HEK293 (cell line): Measurements from ENCODE around the gene FBXO33.

ENCODE experiments used
- CTCF ChIA-PET: fragments of 350-600 bp; formaldehyde crosslinking; extraction: SDS; loops from one replicate; lab custom pipeline; 2021; ENCODE audit warnings: antibody characterized with exemption; lab: Yijun Ruan, JAX
- POLR2A ChIA-PET: fragments of 300-600 bp; formaldehyde crosslinking; extraction: SDS; loops from one replicate; lab custom pipeline; 2020; ENCODE audit warnings: antibody characterized with exemption, inconsistent platforms; lab: Yijun Ruan, JAX
- H3K27ac ChIP-seq: fragments of 200-500 bp; sonication (Bioruptor generic); 2 replicates; pipeline ENCODE4 v1.5.1; 2014; ENCODE audit warnings: low read depth, low read length, control low read depth, inconsistent platforms; ENCODE audit errors: extremely low read depth
- H3K36me3 ChIP-seq, 2 experiments: fragments of 200-500 bp in 1 of 2; sonication (Bioruptor generic) in 1 of 2; 1 replicate in 1 of 2; 2 replicates in 1 of 2; pipeline ENCODE4 v1.5.1; 2014 to 2017; ENCODE audit warnings: inconsistent platforms in 2 of 2, low read length in 2 of 2; ENCODE audit not compliant: control insufficient read depth in 2 of 2, insufficient read depth in 1 of 2
- H3K4me1 ChIP-seq: fragments of 200-500 bp; sonication (Bioruptor generic); 2 replicates; pipeline ENCODE4 v1.5.1; 2014; ENCODE audit warnings: mild to moderate bottlenecking, low read length, inconsistent platforms; ENCODE audit not compliant: control insufficient read depth, insufficient read depth
- H3K4me3 ChIP-seq: 2 replicates; pipeline ENCODE4 v1.5.1; 2011; ENCODE audit warnings: low read depth, mild to moderate bottlenecking, control low read depth, low read length, moderate library complexity
- H3K9me3 ChIP-seq: fragments of 200-500 bp; sonication (Bioruptor generic); 2 replicates; pipeline ENCODE4 v1.5.1; 2014; ENCODE audit warnings: low read depth, low read length, inconsistent platforms; ENCODE audit not compliant: control insufficient read depth, insufficient read depth
- KLF7 ChIP-seq: fragments of 450-650 bp; formaldehyde crosslinking; IDR thresholded peaks from 2 replicates; pipeline ENCODE4 v1.5.1; 2016; ENCODE audit warnings: missing biosample characterization, missing genetic modification characterization, borderline replicate concordance
- KLF9 ChIP-seq: fragments of 450-650 bp; formaldehyde crosslinking; IDR thresholded peaks from 2 replicates; pipeline ENCODE4 v1.5.1; 2016; ENCODE audit warnings: missing biosample characterization, missing genetic modification characterization, low read depth
- OSR2 ChIP-seq: fragments of 450-650 bp; formaldehyde crosslinking; IDR thresholded peaks from 2 replicates; pipeline ENCODE4 v1.5.1; 2016; ENCODE audit warnings: missing biosample characterization, missing genetic modification characterization
- PATZ1 ChIP-seq: fragments of 450-650 bp; formaldehyde crosslinking; IDR thresholded peaks from 2 replicates; pipeline ENCODE4 v1.5.1; 2016; ENCODE audit warnings: missing biosample characterization, missing genetic modification characterization
- SP7 ChIP-seq: fragments of 450-650 bp; formaldehyde crosslinking; IDR thresholded peaks from 2 replicates; pipeline ENCODE4 v1.5.1; 2016; ENCODE audit warnings: missing biosample characterization, missing genetic modification characterization
- YY1 ChIP-seq: fragments of 450-650 bp; formaldehyde crosslinking; IDR thresholded peaks from 2 replicates; pipeline ENCODE4 v1.5.1; 2018; ENCODE audit warnings: missing biosample characterization, missing genetic modification characterization
- ZBTB48 ChIP-seq: fragments of 450-650 bp; formaldehyde crosslinking; IDR thresholded peaks from 2 replicates; pipeline ENCODE4 v1.5.1; 2016; ENCODE audit warnings: missing biosample characterization, missing genetic modification characterization
- ZBTB7A ChIP-seq: fragments of 450-650 bp; formaldehyde crosslinking; IDR thresholded peaks from 2 replicates; pipeline ENCODE4 v1.5.1; 2016; ENCODE audit warnings: low read depth, missing biosample characterization, missing genetic modification characterization
- ZBTB8A ChIP-seq: fragments of 450-650 bp; formaldehyde crosslinking; IDR thresholded peaks from 2 replicates; pipeline ENCODE4 v1.5.1; 2016; ENCODE audit warnings: missing biosample characterization, missing genetic modification characterization
- ZIC2 ChIP-seq: fragments of 450-650 bp; formaldehyde crosslinking; IDR thresholded peaks from 2 replicates; pipeline ENCODE4 v1.5.1; 2016; ENCODE audit warnings: missing biosample characterization, missing genetic modification characterization
- ZNF133 ChIP-seq: fragments of 450-650 bp; formaldehyde crosslinking; IDR thresholded peaks from 2 replicates; pipeline ENCODE4 v1.5.1; 2016; ENCODE audit warnings: missing biosample characterization, missing genetic modification characterization
- ZNF138 ChIP-seq: fragments of 450-650 bp; formaldehyde crosslinking; IDR thresholded peaks from 2 replicates; pipeline ENCODE4 v1.5.1; 2016; ENCODE audit warnings: missing biosample characterization, missing genetic modification characterization, borderline replicate concordance
- ZNF2 ChIP-seq: fragments of 450-650 bp; formaldehyde crosslinking; IDR thresholded peaks from 2 replicates; pipeline ENCODE4 v1.5.1; 2016; ENCODE audit warnings: missing biosample characterization, missing genetic modification characterization
- ZNF248 ChIP-seq: fragments of 450-650 bp; formaldehyde crosslinking; IDR thresholded peaks from 2 replicates; pipeline ENCODE4 v1.5.1; 2017; ENCODE audit warnings: missing biosample characterization, missing genetic modification characterization
- ZNF324 ChIP-seq: fragments of 450-650 bp; formaldehyde crosslinking; IDR thresholded peaks from 2 replicates; pipeline ENCODE4 v1.5.1; 2016; ENCODE audit warnings: missing biosample characterization, missing genetic modification characterization
- ZNF398 ChIP-seq: fragments of 450-650 bp; formaldehyde crosslinking; IDR thresholded peaks from 2 replicates; pipeline ENCODE4 v1.5.1; 2017; ENCODE audit warnings: missing biosample characterization, missing genetic modification characterization
- ZNF449 ChIP-seq: fragments of 450-650 bp; formaldehyde crosslinking; IDR thresholded peaks from 2 replicates; pipeline ENCODE4 v1.5.1; 2017; ENCODE audit warnings: missing biosample characterization, mild to moderate bottlenecking, missing genetic modification characterization, moderate library complexity
- ZNF473 ChIP-seq: fragments of 450-650 bp; formaldehyde crosslinking; IDR thresholded peaks from 2 replicates; pipeline ENCODE4 v1.5.1; 2017; ENCODE audit warnings: missing biosample characterization, missing genetic modification characterization
- ZNF513 ChIP-seq: fragments of 450-650 bp; IDR thresholded peaks from 2 replicates; pipeline ENCODE4 v1.5.1; 2018; ENCODE audit warnings: missing biosample characterization, missing genetic modification characterization
- ZNF521 ChIP-seq: fragments of 450-650 bp; formaldehyde crosslinking; IDR thresholded peaks from 2 replicates; pipeline ENCODE4 v1.5.1; 2017; ENCODE audit warnings: missing biosample characterization, mild to moderate bottlenecking, missing genetic modification characterization
- ZNF610 ChIP-seq: fragments of 450-650 bp; formaldehyde crosslinking; IDR thresholded peaks from 2 replicates; pipeline ENCODE4 v1.5.1; 2016; ENCODE audit warnings: missing biosample characterization, missing genetic modification characterization, borderline replicate concordance
- ZNF624 ChIP-seq: fragments of 450-650 bp; formaldehyde crosslinking; IDR thresholded peaks from 2 replicates; pipeline ENCODE4 v1.5.1; 2017; ENCODE audit warnings: missing biosample characterization, missing genetic modification characterization
- ZNF629 ChIP-seq: fragments of 450-650 bp; formaldehyde crosslinking; IDR thresholded peaks from 2 replicates; pipeline ENCODE4 v1.5.1; 2017; ENCODE audit warnings: missing biosample characterization, missing genetic modification characterization
- ZNF777 ChIP-seq: fragments of 450-650 bp; formaldehyde crosslinking; IDR thresholded peaks from 2 replicates; pipeline ENCODE4 v1.5.1; 2017; ENCODE audit warnings: missing biosample characterization, missing genetic modification characterization, borderline replicate concordance
- ZNF837 ChIP-seq: fragments of 450-650 bp; formaldehyde crosslinking; IDR thresholded peaks from 2 replicates; pipeline ENCODE4 v1.5.1; 2016; ENCODE audit warnings: missing biosample characterization, missing genetic modification characterization
- ZNF843 ChIP-seq: fragments of 450-650 bp; formaldehyde crosslinking; IDR thresholded peaks from 2 replicates; pipeline ENCODE4 v1.5.1; 2016; ENCODE audit warnings: missing biosample characterization, missing genetic modification characterization

FBXO33 gene

GRCh38 chr14:39384177-39384576 is 48.1 kb downstream of the FBXO33 start:
- no peaks in the 10 kb centered on the region for H3K36me3 ChIP-seq
- CTCF ChIA-PET: interaction anchor here (0.6 kb wide), 1 partner anchor 15 kb away, joined by 3 read pairs; no protein-coding TSS in a partner anchor
- H3K4me1 ChIP-seq: 0 out of 2 replicates have a peak, but pooled peaks cover 2% of the 10 kb centered on the region
- no peak for TF ChIP-seq PATZ1 (tag by site-specific recombination)
- no peak for TF ChIP-seq OSR2 (tag by site-specific recombination)
- TF ChIP-seq ZNF138: no peak
- no peak for TF ChIP-seq ZNF837 (tag by site-specific recombination)
- no peak for TF ChIP-seq ZNF473 (tag by site-specific recombination)
- TF ChIP-seq ZNF629 (tag by site-specific recombination): no peak
- no peak for TF ChIP-seq ZNF513 (tag by site-specific recombination)
- TF ChIP-seq ZNF2: no peak
- no peak for TF ChIP-seq SP7 (tag by site-specific recombination)
- no peak overlapping the region for H3K4me3 ChIP-seq
- H3K9me3 ChIP-seq: no peaks in the 10 kb centered on the region
- POLR2A ChIA-PET: no interaction called here
- no peak overlapping the region for H3K27ac ChIP-seq

GRCh38 chr14:39383741-39384140 is 48.5 kb downstream of the FBXO33 start:
- H3K4me3 ChIP-seq: no peak overlapping the region
- ChIA-PET CTCF (interaction anchor here (0.6 kb wide), 1 partner anchor 15 kb away, joined by 3 read pairs; no protein-coding TSS in a partner anchor), POLR2A (no interaction called here)
- no peaks in the 10 kb centered on the region for H3K9me3 ChIP-seq
- TF ChIP-seq ZNF624: no peak
- TF ChIP-seq ZNF610 (tag by site-specific recombination): no peak
- no peak for TF ChIP-seq KLF9
- TF ChIP-seq YY1 (tag by site-specific recombination): no peak
- no peak for TF ChIP-seq ZBTB8A (tag by site-specific recombination)
- no peak for TF ChIP-seq ZNF248 (tag by site-specific recombination)
- no peak for TF ChIP-seq KLF7 (tag by site-specific recombination)
- no peak for TF ChIP-seq ZNF449 (tag by site-specific recombination)
- no peak for TF ChIP-seq ZNF398
- TF ChIP-seq ZBTB48 (tag by site-specific recombination): no peak
- TF ChIP-seq ZNF777 (tag by site-specific recombination): no peak
- no peak for TF ChIP-seq ZNF521 (tag by site-specific recombination)
- no peak for TF ChIP-seq ZNF843 (tag by site-specific recombination)
- no peak for TF ChIP-seq ZBTB7A (tag by site-specific recombination)
- TF ChIP-seq ZNF133 (tag by site-specific recombination): no peak
- TF ChIP-seq ZNF324: no peak
- no peak for TF ChIP-seq ZIC2 (tag by site-specific recombination)
- no peaks in the 10 kb centered on the region for H3K36me3 ChIP-seq
- 0 out of 2 replicates have a peak, but pooled peaks cover 2% of the 10 kb centered on the region for H3K4me1 ChIP-seq
- H3K27ac ChIP-seq: no peak overlapping the region
